Measurements from ENCODE around the gene EPS8. TPM values are rescaled to one million over a fixed set of nuclear protein-coding genes. Genes with fewer than 3 reads are reported as not detected.

Gene EPS8
- total RNA-seq, 1 experiment from 2014 or later: 7.5 TPM

- no peak overlapping the region for H3K4me3 Mint-ChIP-seq
- H3K9me3 Mint-ChIP-seq: no peaks in the 10 kb centered on the region
- DNase-seq (ENCODE audit: low spot score) (no peak), ATAC-seq (no peak)
- H3K27ac Mint-ChIP-seq: no peak overlapping the region
- H3K36me3 Mint-ChIP-seq: no peaks in the 10 kb centered on the region
- H3K27me3 Mint-ChIP-seq (ENCODE audit: low read depth): no peaks in the 10 kb centered on the region
- POLR2A ChIA-PET: interaction anchor here (0.6 to 0.7 kb wide), 2 partner anchors 11 to 87 kb away, joined by 3 to 8 read pairs; no protein-coding TSS in a partner anchor
- peaks cover 15% of the 10 kb centered on the region for H3K4me1 Mint-ChIP-seq
- CTCF ChIA-PET: no interaction called here
- TF ChIP-seq ZNF425 (CRISPR knock-in tag; conservative IDR thresholded peaks at IDR 0.05) (no peak), SMAD3 (CRISPR knock-in tag; IDR thresholded peaks at IDR 0.05; ENCODE audit: borderline replicate concordance) (no peak), NFATC4 (CRISPR knock-in tag; IDR thresholded peaks at IDR 0.05) (no peak), CREB1 (CRISPR knock-in tag; IDR thresholded peaks at IDR 0.05) (no peak), ATF2 (CRISPR knock-in tag; IDR thresholded peaks at IDR 0.05; ENCODE audit: borderline replicate concordance, low read depth) (no peak), ATF6 (CRISPR knock-in tag; IDR thresholded peaks at IDR 0.05) (no peak), ZSCAN18 (CRISPR knock-in tag; IDR thresholded peaks at IDR 0.05) (no peak), NR2C2 (CRISPR knock-in tag; IDR thresholded peaks at IDR 0.05) (no peak), ZNF671 (CRISPR knock-in tag; IDR thresholded peaks at IDR 0.05) (no peak), TCF7 (CRISPR knock-in tag; IDR thresholded peaks at IDR 0.05; ENCODE audit: low read depth) (no peak), HMGXB4 (CRISPR knock-in tag; IDR thresholded peaks at IDR 0.05) (no peak), GTF2I (CRISPR knock-in tag; conservative IDR thresholded peaks at IDR 0.05) (no peak), USF1 (CRISPR knock-in tag; IDR thresholded peaks at IDR 0.05) (no peak), ZNF232 (CRISPR knock-in tag; IDR thresholded peaks at IDR 0.05) (no peak), CTCF (IDR thresholded peaks at IDR 0.05) (no peak), TEAD4 (CRISPR knock-in tag; IDR thresholded peaks at IDR 0.05) (no peak)
Measured at GRCh38 chr12:15754233-15754632, 35.0 kb downstream of the EPS8 start.
